Measurements from ENCODE around the gene ZFYVE16. TPM values are rescaled to one million over a fixed set of nuclear protein-coding genes. Genes with fewer than 3 reads are reported as not detected.

ZFYVE16 gene
- total and polyA plus RNA-seq, 2 of the 13 experiments (the other 11 are each of a cell fraction or from before 2014, with no cell fraction given) = 9.3 to 33.3 TPM

GRCh38 chr5:80487829-80488721, 80.2 kb downstream of the ZFYVE16 start, which contains the start of gene FAM151B (continued):
- TF ChIP-seq, protein P1, sequence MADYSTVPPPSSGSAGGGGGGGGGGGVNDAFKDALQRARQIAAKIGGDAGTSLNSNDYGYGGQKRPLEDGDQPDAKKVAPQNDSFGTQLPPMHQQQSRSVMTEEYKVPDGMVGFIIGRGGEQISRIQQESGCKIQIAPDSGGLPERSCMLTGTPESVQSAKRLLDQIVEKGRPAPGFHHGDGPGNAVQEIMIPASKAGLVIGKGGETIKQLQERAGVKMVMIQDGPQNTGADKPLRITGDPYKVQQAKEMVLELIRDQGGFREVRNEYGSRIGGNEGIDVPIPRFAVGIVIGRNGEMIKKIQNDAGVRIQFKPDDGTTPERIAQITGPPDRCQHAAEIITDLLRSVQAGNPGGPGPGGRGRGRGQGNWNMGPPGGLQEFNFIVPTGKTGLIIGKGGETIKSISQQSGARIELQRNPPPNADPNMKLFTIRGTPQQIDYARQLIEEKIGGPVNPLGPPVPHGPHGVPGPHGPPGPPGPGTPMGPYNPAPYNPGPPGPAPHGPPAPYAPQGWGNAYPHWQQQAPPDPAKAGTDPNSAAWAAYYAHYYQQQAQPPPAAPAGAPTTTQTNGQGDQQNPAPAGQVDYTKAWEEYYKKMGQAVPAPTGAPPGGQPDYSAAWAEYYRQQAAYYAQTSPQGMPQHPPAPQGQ (CRISPR knock-in tag; IDR thresholded peaks at IDR 0.05; ENCODE audit: borderline replicate concordance) = no peak
- TF ChIP-seq MTA1 (CRISPR knock-in tag; IDR thresholded peaks at IDR 0.05; ENCODE audit: borderline replicate concordance) = 0 out of 2 replicates have a peak, but pooled peaks have one; percentile 35
- peak; percentile 61; the same call in 1 of the 2 replicates for TF ChIP-seq ZNF354B (CRISPR knock-in tag; IDR thresholded peaks at IDR 0.05)
- TF ChIP-seq DPF2 (CRISPR knock-in tag; IDR thresholded peaks at IDR 0.05; ENCODE audit: borderline replicate concordance, low read depth) = no peak
- no peak for TF ChIP-seq NR1H2 (CRISPR knock-in tag; IDR thresholded peaks at IDR 0.05; ENCODE audit: borderline replicate concordance, low read depth)
- peak; percentile 91 for TF ChIP-seq RFX3 (CRISPR knock-in tag; IDR thresholded peaks at IDR 0.05)
- TF ChIP-seq, protein P2, sequence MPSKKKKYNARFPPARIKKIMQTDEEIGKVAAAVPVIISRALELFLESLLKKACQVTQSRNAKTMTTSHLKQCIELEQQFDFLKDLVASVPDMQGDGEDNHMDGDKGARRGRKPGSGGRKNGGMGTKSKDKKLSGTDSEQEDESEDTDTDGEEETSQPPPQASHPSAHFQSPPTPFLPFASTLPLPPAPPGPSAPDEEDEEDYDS (CRISPR knock-in tag; IDR thresholded peaks at IDR 0.05) = peak; percentile 73
- no peak for TF ChIP-seq FIP1L1 (IDR thresholded peaks at IDR 0.05; ENCODE audit: borderline replicate concordance, insufficient read depth, low read depth, low read length)
- peak; percentile 54; the same call in 1 of the 2 replicates for TF ChIP-seq HNRNPL (IDR thresholded peaks at IDR 0.05; ENCODE audit: low read depth, low read length)
- TF ChIP-seq RAD21 (CRISPR knock-in tag; IDR thresholded peaks at IDR 0.05) = no peak; the same call in 1 of the 2 replicates
- 0 out of 2 replicates have a peak, but pooled peaks have one; percentile 29 for TF ChIP-seq RELA (CRISPR knock-in tag; IDR thresholded peaks at IDR 0.05)
- peak; percentile 66; the same call in 1 of the 2 replicates for TF ChIP-seq SNAI1 (CRISPR knock-in tag; IDR thresholded peaks at IDR 0.05; ENCODE audit: borderline replicate concordance)
- peak; percentile 60; the same call in 1 of the 2 replicates for TF ChIP-seq YEATS2 (CRISPR knock-in tag; IDR thresholded peaks at IDR 0.05; ENCODE audit: borderline replicate concordance)
- TF ChIP-seq PITX1 (CRISPR knock-in tag; IDR thresholded peaks at IDR 0.05) = peak; percentile 78
- peak; percentile 40; the same call in 1 of the 2 replicates for TF ChIP-seq MEIS2 (CRISPR knock-in tag; IDR thresholded peaks at IDR 0.05)
- TF ChIP-seq ZNF326 (CRISPR knock-in tag; IDR thresholded peaks at IDR 0.05; ENCODE audit: borderline replicate concordance) = no peak
- TF ChIP-seq KMT2A (CRISPR knock-in tag; IDR thresholded peaks at IDR 0.05) = peak; percentile 98
- 0 out of 2 replicates have a peak, but pooled peaks have one; percentile 66 for TF ChIP-seq ZNF567 (CRISPR knock-in tag; IDR thresholded peaks at IDR 0.05; ENCODE audit: borderline replicate concordance)
- TF ChIP-seq, protein P3, sequence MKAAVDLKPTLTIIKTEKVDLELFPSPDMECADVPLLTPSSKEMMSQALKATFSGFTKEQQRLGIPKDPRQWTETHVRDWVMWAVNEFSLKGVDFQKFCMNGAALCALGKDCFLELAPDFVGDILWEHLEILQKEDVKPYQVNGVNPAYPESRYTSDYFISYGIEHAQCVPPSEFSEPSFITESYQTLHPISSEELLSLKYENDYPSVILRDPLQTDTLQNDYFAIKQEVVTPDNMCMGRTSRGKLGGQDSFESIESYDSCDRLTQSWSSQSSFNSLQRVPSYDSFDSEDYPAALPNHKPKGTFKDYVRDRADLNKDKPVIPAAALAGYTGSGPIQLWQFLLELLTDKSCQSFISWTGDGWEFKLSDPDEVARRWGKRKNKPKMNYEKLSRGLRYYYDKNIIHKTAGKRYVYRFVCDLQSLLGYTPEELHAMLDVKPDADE (CRISPR knock-in tag; IDR thresholded peaks at IDR 0.05) = no peak
- TF ChIP-seq KAT8 (CRISPR knock-in tag; IDR thresholded peaks at IDR 0.05) = peak; percentile 64
- TF ChIP-seq IKZF1 (IDR thresholded peaks at IDR 0.05) = no peak
- no peak for TF ChIP-seq ZNF660 (CRISPR knock-in tag; IDR thresholded peaks at IDR 0.05; ENCODE audit: borderline replicate concordance, low read depth)
- TF ChIP-seq HDAC1 (CRISPR knock-in tag; IDR thresholded peaks at IDR 0.05) = peak; percentile 94
- peak; percentile 64 for TF ChIP-seq RFXAP (CRISPR knock-in tag; IDR thresholded peaks at IDR 0.05; ENCODE audit: borderline replicate concordance)
- TF ChIP-seq, protein P4, sequence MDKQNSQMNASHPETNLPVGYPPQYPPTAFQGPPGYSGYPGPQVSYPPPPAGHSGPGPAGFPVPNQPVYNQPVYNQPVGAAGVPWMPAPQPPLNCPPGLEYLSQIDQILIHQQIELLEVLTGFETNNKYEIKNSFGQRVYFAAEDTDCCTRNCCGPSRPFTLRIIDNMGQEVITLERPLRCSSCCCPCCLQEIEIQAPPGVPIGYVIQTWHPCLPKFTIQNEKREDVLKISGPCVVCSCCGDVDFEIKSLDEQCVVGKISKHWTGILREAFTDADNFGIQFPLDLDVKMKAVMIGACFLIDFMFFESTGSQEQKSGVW (CRISPR knock-in tag; IDR thresholded peaks at IDR 0.05; ENCODE audit: borderline replicate concordance) = no peak
